ENCODE results near the gene NR0B2.

The NR0B2 gene, protein sequence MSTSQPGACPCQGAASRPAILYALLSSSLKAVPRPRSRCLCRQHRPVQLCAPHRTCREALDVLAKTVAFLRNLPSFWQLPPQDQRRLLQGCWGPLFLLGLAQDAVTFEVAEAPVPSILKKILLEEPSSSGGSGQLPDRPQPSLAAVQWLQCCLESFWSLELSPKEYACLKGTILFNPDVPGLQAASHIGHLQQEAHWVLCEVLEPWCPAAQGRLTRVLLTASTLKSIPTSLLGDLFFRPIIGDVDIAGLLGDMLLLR

DNA sequence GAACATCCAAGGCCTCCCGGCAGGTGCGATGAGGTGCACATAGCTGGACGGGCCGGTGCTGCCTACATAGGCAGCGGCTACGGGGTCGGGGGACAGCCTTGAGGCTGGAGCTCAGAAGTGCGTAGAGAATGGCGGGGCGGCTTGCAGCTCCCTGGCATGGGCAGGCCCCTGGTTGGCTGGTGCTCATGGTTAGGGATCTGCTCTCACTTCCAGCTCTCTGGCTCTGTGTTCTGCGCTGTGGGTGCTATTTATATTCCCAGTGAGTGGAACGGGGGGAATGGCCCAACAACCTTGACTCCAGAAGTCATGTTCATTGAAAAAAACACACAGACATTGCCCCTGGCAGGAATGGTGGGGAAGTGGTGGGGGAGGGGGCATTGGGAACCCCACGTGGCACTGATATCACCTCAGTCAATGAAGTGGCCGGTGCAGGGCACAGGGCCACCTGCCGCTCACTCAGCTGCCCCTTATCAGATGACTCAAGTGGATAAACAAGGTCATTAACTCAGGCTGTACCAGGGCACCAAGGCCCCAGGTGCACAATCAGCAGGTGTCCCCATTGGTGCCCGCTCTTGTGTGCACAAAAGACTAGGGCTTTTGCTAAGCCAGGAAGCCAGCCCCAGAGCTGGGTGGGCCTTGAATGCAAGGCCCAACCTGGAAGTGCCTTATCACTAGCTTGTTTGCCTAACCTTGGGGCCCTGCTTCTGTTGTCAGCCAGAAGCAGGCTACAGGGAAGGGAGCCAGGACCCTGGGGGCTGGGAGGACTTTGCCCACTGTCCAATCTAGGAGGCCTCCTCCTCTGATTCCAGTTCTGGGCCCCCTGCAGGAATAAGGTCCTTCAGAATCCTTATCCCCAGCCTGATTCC lies at the start of gene NR0B2:
Gene NR0B2 (minus strand): TSS at position 222 of the 866 bp plus-strand sequence. CDS start 35 bp downstream, at position 187.
- no peaks in the 10 kb centered on the region for H3K27me3 ChIP-seq (ENCODE audit: control insufficient read depth, insufficient read depth, low read length)
- H3K4me3 ChIP-seq (ENCODE audit: low read length), result peak within 1 kb of the TSS; percentile 67
- no peaks in the 10 kb centered on the region for H3K9me3 ChIP-seq (ENCODE audit: control insufficient read depth, low read length)
- H3K36me3 ChIP-seq (ENCODE audit: control insufficient read depth, insufficient read depth, low read length), result no peaks in the 10 kb centered on the region
- H3K9ac ChIP-seq (ENCODE audit: low read length), result peak within 1 kb of the TSS; percentile 93
- H3K4me1 ChIP-seq (ENCODE audit: control insufficient read depth, insufficient read depth, low read length), result peaks cover 55% of the 10 kb centered on the region

DNA sequence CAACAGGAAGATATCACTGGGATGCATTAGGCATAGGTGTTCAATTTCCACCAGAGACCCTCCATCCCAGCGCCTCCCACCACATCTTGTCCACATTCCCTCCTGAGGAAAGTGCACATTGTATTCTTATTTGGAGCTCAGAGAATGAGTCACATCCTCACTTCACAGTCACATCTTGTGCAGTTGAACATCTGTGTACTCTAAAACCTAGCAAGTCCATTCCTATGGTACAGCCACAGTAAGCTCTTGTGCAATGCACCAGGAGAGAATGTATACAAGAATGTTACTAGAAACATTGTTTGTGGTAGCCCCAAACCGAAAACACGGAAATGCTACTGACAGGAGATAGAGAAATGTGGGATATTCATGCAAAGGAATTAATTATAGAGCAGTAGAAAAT lies 48.1 kb upstream of the NR0B2 start:
- Histone ChIP-seq H3K27me3 (ENCODE audit: control insufficient read depth, insufficient read depth, low read length) (peaks cover 14% of the 10 kb centered on the region), H3K4me3 (ENCODE audit: low read length) (no peak overlapping the region), H3K36me3 (ENCODE audit: control insufficient read depth, insufficient read depth, low read length) (no peaks in the 10 kb centered on the region), H3K4me1 (ENCODE audit: control insufficient read depth, insufficient read depth, low read length) (peaks cover 22% of the 10 kb centered on the region), H3K9ac (ENCODE audit: low read length) (no peak overlapping the region), H3K9me3 (ENCODE audit: control insufficient read depth, low read length) (no peaks in the 10 kb centered on the region)

DNA sequence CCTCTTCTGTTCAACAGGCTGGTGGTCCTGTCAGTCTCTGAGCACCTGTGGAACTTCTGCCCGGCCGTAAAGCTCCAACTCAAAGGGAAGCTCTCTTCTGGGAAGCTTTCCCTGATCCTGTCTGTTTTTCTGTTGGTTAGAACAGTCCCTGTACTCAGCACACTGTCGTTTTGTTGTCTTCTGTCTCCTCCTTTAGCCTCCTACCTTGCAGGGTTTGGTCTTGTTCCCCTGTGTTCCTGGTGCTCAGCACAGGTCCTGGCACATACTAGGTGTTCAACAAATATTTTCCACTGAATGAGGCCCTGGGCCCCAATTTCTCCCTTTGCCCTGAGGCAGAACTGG lies 46.8 kb upstream of the NR0B2 start:
- peaks cover 14% of the 10 kb centered on the region for H3K27me3 ChIP-seq (ENCODE audit: control insufficient read depth, insufficient read depth, low read length)
- H3K4me3 ChIP-seq (ENCODE audit: low read length), result peak overlapping the region; percentile 62
- H3K9me3 ChIP-seq (ENCODE audit: control insufficient read depth, low read length), result no peaks in the 10 kb centered on the region
- H3K4me1 ChIP-seq (ENCODE audit: control insufficient read depth, insufficient read depth, low read length), result peaks cover 20% of the 10 kb centered on the region
- H3K9ac ChIP-seq (ENCODE audit: low read length), result peak overlapping the region; percentile 87
- H3K36me3 ChIP-seq (ENCODE audit: control insufficient read depth, insufficient read depth, low read length), result no peaks in the 10 kb centered on the region

DNA sequence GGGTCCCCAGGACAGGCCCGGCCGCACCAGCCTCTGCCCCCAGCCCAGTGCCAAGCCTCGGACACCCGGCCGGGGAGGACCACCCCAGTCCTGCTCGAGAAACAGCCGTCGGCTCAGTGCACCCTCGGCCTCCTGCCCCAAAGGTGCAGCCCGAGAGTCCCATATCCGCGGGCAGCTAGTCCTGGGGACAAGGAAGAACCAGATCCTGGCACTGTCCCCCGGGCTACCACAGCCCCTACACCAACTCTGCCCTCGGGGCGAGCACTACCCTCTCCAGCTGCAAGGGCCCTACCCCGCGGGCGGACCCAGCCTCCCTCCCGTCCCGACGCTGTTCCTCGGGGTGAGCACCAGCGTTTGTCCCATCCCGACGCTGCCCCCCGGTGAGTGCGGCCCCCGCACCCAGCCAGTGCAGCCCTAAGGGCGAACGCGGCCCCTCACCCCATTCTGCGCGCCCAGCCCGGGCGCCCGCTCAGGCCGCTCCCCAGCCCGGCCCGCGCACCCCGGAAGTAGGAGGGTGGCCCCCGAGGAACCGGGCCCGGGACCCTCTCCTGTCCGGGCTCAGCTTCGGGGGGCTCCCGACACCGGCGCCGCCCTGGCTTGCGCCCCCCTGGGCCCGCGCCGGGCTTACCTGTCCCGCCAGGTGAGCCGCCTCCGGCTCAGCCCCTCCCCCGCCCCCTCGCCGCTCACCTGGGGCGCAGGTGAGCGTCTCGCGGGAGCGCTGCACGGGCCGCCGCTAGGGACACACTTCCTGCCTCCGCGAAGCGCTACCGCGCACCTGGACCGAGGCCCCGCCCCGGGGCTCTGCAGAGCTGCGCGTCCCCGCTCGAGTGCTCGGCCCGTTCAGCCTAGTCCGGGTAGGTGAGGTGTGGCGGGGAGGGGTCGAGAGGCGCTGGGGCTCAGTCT lies 46.2 kb upstream of the NR0B2 start, which contains the start of gene KDF1:
Gene KDF1 (minus strand): TSS at position 747 of the 903 bp plus-strand sequence. CDS start 8,088 bp downstream, outside the sequence.
- peak within 1 kb of the TSS; percentile 87 for H3K9ac ChIP-seq (ENCODE audit: low read length)
- H3K4me1 ChIP-seq (ENCODE audit: control insufficient read depth, insufficient read depth, low read length), result peaks cover 20% of the 10 kb centered on the region
- H3K4me3 ChIP-seq (ENCODE audit: low read length), result peak within 1 kb of the TSS; percentile 62
- H3K27me3 ChIP-seq (ENCODE audit: control insufficient read depth, insufficient read depth, low read length), result peaks cover 14% of the 10 kb centered on the region
- H3K36me3 ChIP-seq (ENCODE audit: control insufficient read depth, insufficient read depth, low read length), result no peaks in the 10 kb centered on the region
- no peaks in the 10 kb centered on the region for H3K9me3 ChIP-seq (ENCODE audit: control insufficient read depth, low read length)

DNA sequence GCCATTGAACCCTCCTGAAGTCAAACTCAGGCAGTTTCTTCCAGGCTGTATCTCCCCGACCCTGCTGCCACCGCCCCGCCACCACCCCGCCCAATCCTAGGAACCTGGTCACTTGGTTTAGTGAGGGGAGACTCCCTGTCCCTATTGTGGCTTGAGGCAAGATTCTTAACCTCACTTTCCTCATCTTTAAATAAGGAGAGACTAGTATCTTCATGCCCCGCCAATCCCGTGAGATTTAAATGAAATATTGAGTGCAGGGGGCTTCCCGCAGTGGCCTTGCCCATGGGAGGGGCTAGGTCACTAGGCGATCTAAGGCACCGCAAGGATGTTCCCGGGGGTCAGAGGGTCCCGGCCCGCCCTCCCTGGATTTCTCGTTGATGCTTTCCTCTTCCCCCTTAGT lies 45.5 kb upstream of the NR0B2 start:
- H3K27me3 ChIP-seq (ENCODE audit: control insufficient read depth, insufficient read depth, low read length), result peaks cover 14% of the 10 kb centered on the region
- peak overlapping the region; percentile 62 for H3K4me3 ChIP-seq (ENCODE audit: low read length)
- H3K9ac ChIP-seq (ENCODE audit: low read length), result peak overlapping the region; percentile 87
- H3K9me3 ChIP-seq (ENCODE audit: control insufficient read depth, low read length), result no peaks in the 10 kb centered on the region
- no peaks in the 10 kb centered on the region for H3K36me3 ChIP-seq (ENCODE audit: control insufficient read depth, insufficient read depth, low read length)
- peaks cover 20% of the 10 kb centered on the region for H3K4me1 ChIP-seq (ENCODE audit: control insufficient read depth, insufficient read depth, low read length)

DNA sequence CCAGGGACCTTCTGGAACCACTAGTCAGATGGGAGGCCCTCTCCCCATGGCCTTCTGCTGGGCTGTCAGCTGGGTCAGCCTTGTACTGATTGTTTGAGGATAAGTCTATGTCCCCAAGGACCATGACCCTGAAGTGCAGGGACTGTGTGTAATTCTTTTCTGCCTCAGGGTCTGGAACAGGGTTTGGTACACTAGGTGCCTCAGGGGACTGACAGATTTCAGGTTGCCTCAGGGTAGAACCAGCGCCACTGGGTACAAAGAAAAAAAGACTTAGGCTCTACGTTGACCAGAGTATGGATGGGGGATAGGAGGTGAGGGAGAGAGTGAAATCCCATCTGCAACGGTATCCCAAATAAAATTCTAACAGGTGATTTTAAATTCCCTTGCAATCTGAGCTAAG lies 43.5 kb upstream of the NR0B2 start:
- Histone ChIP-seq H3K36me3 (ENCODE audit: control insufficient read depth, insufficient read depth, low read length) (no peaks in the 10 kb centered on the region), H3K27me3 (ENCODE audit: control insufficient read depth, insufficient read depth, low read length) (peaks cover 14% of the 10 kb centered on the region), H3K4me1 (ENCODE audit: control insufficient read depth, insufficient read depth, low read length) (peaks cover 20% of the 10 kb centered on the region), H3K9me3 (ENCODE audit: control insufficient read depth, low read length) (no peaks in the 10 kb centered on the region), H3K4me3 (ENCODE audit: low read length) (no peak overlapping the region), H3K9ac (ENCODE audit: low read length) (no peak overlapping the region)

DNA sequence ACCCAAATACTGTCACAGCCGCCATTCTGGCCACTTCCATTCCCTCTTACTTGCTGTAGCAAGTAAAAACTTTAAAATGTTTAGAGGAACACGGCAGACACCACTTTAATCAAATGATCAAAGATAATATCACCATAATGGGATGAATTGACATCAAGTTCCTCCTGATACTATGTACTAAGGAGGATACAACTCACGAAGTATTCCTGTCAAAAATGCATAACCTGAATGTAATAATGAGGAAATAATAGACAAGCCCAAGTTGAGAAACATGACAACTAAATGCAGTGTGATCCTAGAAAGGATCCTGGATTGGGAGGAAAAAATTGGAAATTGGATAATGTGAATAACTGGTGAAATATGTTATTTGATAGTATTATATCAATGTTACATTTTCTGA lies 42.5 kb upstream of the NR0B2 start:
- Histone ChIP-seq H3K36me3 (ENCODE audit: control insufficient read depth, insufficient read depth, low read length) (no peaks in the 10 kb centered on the region), H3K4me1 (ENCODE audit: control insufficient read depth, insufficient read depth, low read length) (peaks cover 19% of the 10 kb centered on the region), H3K27me3 (ENCODE audit: control insufficient read depth, insufficient read depth, low read length) (peaks cover 14% of the 10 kb centered on the region), H3K9ac (ENCODE audit: low read length) (no peak overlapping the region), H3K4me3 (ENCODE audit: low read length) (no peak overlapping the region), H3K9me3 (ENCODE audit: control insufficient read depth, low read length) (no peaks in the 10 kb centered on the region)

DNA sequence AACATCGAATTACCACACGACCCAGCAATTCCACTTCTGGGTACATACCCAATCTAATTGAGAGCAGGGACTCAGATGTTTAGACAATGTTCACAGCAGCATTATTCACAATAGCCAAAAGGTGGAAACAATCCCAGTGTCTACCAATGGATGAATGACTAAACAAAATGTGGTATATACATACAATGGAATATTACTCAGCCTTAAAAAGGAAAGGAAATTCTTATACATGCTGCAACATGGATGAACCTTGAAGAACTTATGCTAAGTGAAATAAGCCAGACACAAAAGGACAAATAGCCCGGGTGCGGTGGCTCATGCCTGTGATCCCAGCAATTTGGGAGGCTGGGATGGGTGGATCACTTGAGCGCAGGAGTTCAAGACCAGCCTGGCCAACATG lies 39.6 kb upstream of the NR0B2 start:
- peaks cover 17% of the 10 kb centered on the region for H3K4me1 ChIP-seq (ENCODE audit: control insufficient read depth, insufficient read depth, low read length)
- no peak overlapping the region for H3K9ac ChIP-seq (ENCODE audit: low read length)
- H3K27me3 ChIP-seq (ENCODE audit: control insufficient read depth, insufficient read depth, low read length), result no peaks in the 10 kb centered on the region
- no peaks in the 10 kb centered on the region for H3K36me3 ChIP-seq (ENCODE audit: control insufficient read depth, insufficient read depth, low read length)
- no peaks in the 10 kb centered on the region for H3K9me3 ChIP-seq (ENCODE audit: control insufficient read depth, low read length)
- no peak overlapping the region for H3K4me3 ChIP-seq (ENCODE audit: low read length)

DNA sequence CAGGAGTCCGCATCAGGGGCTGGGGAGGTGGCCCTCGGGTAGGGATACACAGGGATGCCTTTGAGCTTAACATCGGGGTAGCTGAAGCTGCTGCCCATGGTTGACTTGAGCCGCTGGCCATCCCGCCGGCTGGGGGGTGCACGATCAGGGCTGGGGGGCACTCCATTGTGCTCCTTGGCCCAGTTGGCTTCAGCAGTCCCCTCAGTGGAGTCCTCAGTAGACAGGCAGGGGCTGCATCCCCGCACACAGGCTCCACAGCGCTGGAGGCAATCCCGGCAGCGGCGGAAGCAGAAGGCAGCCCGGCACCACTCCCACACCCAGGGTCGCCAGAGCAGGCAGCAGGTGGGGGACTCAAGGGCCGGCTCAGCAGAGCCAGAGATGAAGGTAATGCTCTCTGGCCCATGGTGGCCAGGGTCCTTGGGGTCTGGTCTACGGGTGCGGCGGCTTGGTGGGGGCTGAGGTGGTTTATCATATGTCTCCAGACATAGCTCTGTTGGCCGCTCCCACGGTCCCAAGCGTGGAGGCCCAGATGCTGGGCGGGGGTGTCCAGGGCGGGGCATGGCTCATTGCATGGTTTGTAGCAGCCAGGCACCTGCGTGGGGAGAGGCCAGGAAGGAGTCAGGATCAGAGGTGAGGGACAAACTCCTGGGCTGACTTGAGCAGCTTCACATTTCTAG lies 38.2 kb upstream of the NR0B2 start:
- Histone ChIP-seq H3K9me3 (ENCODE audit: control insufficient read depth, low read length) (no peaks in the 10 kb centered on the region), H3K27me3 (ENCODE audit: control insufficient read depth, insufficient read depth, low read length) (no peaks in the 10 kb centered on the region), H3K4me3 (ENCODE audit: low read length) (no peak overlapping the region), H3K9ac (ENCODE audit: low read length) (no peak overlapping the region), H3K36me3 (ENCODE audit: control insufficient read depth, insufficient read depth, low read length) (no peaks in the 10 kb centered on the region), H3K4me1 (ENCODE audit: control insufficient read depth, insufficient read depth, low read length) (peaks cover 17% of the 10 kb centered on the region)

DNA sequence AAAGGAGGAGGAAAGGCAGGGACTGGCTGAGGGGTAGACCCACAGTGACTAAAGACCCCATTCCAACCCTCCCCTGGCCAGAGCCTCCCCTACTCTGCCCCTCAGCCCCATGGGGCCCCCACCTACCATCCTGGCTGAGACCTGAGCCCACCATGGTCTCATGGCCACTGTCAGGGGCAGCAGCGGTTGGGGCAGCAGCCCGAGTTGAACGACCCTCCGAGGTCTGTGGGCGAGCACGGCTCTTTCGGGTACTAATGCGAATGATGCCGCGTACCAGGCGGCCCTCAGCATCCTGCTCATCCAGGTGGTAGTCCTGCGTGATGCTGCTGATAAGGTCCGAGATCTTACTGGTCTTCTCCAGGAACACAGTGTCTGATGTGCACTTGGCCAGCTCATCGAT lies 37.4 kb upstream of the NR0B2 start:
- Histone ChIP-seq H3K4me3 (ENCODE audit: low read length) (no peak overlapping the region), H3K9me3 (ENCODE audit: control insufficient read depth, low read length) (no peaks in the 10 kb centered on the region), H3K9ac (ENCODE audit: low read length) (no peak overlapping the region), H3K36me3 (ENCODE audit: control insufficient read depth, insufficient read depth, low read length) (no peaks in the 10 kb centered on the region), H3K4me1 (ENCODE audit: control insufficient read depth, insufficient read depth, low read length) (peaks cover 17% of the 10 kb centered on the region), H3K27me3 (ENCODE audit: control insufficient read depth, insufficient read depth, low read length) (no peaks in the 10 kb centered on the region)

DNA sequence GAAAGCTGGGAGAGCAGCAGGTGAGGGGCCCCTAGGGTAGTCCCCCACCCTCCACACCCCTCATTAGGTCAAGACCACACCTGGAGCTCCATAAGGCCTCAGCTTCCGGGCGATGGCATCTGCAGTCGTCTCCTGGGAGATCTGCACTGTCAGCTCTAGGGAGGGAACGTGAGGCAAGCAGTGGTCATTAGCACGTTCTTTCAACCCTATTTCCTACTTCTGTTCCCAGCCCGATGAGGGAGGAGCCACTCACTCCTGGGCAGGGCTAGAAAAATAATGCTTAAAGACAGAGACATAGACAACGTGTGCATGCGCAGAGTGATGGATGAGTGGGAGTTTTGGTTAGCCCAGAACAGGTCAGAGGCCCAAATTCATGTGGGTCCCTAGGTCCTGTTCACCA lies 36.8 kb upstream of the NR0B2 start:
- Histone ChIP-seq H3K27me3 (ENCODE audit: control insufficient read depth, insufficient read depth, low read length) (no peaks in the 10 kb centered on the region), H3K9ac (ENCODE audit: low read length) (no peak overlapping the region), H3K4me3 (ENCODE audit: low read length) (no peak overlapping the region), H3K4me1 (ENCODE audit: control insufficient read depth, insufficient read depth, low read length) (peaks cover 17% of the 10 kb centered on the region), H3K36me3 (ENCODE audit: control insufficient read depth, insufficient read depth, low read length) (no peaks in the 10 kb centered on the region), H3K9me3 (ENCODE audit: control insufficient read depth, low read length) (no peaks in the 10 kb centered on the region)
